ENCODE data around the gene UNC5A.

Gene UNC5A

DNA sequence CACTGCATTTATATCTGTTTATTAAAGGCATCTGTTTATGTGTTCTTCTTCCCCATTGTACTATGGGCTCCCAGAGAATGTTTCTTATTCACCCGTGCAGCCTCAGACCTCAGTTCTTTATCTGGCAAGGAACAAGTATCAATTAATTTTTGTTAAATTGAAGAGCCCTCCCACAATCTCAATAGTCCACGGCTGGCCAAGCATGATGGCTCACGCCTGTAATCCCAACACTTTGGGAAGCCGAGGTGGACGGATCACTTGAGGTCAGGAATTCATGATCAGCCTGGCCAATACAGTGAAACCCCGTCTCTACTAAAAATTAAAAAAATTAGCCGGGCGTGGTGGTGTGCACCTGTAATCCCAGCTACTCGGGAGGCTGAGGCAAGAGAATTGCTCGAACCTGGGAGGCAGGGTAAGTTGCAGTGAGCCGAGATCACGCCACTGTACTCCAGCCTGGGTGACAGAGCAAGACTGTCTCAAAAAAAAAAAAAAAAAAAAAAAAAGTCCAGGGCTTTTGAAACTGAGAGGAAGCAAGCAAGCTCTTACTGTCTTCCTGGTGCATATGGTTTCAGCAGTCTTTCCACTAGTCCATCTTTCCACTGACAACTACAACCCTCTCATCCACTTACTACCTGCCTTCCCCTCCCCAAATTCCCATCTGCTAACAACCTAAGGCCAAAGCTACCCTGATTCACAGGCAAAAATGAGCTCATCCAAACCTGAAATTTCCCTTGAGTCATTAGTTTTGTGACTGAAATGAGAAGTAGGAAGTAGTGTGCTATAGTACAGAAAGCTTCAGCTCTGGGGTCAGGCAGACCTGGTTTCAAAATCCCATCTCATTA lies 91.1 kb downstream of the UNC5A start:
- TF ChIP-seq POLR2AphosphoS5 (IDR thresholded peaks at IDR 0.05; ENCODE audit: low read depth, low read length) (no peak), TAF1 (IDR thresholded peaks at IDR 0.05; ENCODE audit: borderline replicate concordance, insufficient read depth, low read length) (no peak), REST (IDR thresholded peaks at IDR 0.05; ENCODE audit: insufficient read depth in 1 of 2, low read depth in 2 of 2, low read length in 2 of 2) (no peak), FOXP2 (optimal IDR thresholded peaks at IDR 0.05; ENCODE audit: borderline replicate concordance, extremely low read depth, extremely low read length, insufficient read depth) (no peak), SIN3A (IDR thresholded peaks at IDR 0.05; ENCODE audit: borderline replicate concordance, insufficient read depth, low read length) (no peak)

- TF ChIP-seq SIN3A (IDR thresholded peaks at IDR 0.05; ENCODE audit: borderline replicate concordance, insufficient read depth, low read length) (no peak), FOXP2 (optimal IDR thresholded peaks at IDR 0.05; ENCODE audit: borderline replicate concordance, extremely low read depth, extremely low read length, insufficient read depth) (no peak), REST (IDR thresholded peaks at IDR 0.05; ENCODE audit: insufficient read depth in 1 of 2, low read depth in 2 of 2, low read length in 2 of 2) (no peak), POLR2AphosphoS5 (IDR thresholded peaks at IDR 0.05; ENCODE audit: low read depth, low read length) (no peak), TAF1 (IDR thresholded peaks at IDR 0.05; ENCODE audit: borderline replicate concordance, insufficient read depth, low read length) (no peak)
Measured at GRCh38 chr5:176902102-176902814, 91.9 kb downstream of the UNC5A start.

- TF ChIP-seq FOXP2 (optimal IDR thresholded peaks at IDR 0.05; ENCODE audit: borderline replicate concordance, extremely low read depth, extremely low read length, insufficient read depth) = no peak
- TF ChIP-seq SIN3A (IDR thresholded peaks at IDR 0.05; ENCODE audit: borderline replicate concordance, insufficient read depth, low read length) = no peak
- TF ChIP-seq TAF1 (IDR thresholded peaks at IDR 0.05; ENCODE audit: borderline replicate concordance, insufficient read depth, low read length) = no peak
- no peak for TF ChIP-seq POLR2AphosphoS5 (IDR thresholded peaks at IDR 0.05; ENCODE audit: low read depth, low read length)
- TF ChIP-seq REST (IDR thresholded peaks at IDR 0.05; ENCODE audit: insufficient read depth in 1 of 2, low read depth in 2 of 2, low read length in 2 of 2) = no peak
Measured at GRCh38 chr5:176902911-176903664, 92.7 kb downstream of the UNC5A start.

- TF ChIP-seq POLR2AphosphoS5 (IDR thresholded peaks at IDR 0.05; ENCODE audit: low read depth, low read length) (no peak), SIN3A (IDR thresholded peaks at IDR 0.05; ENCODE audit: borderline replicate concordance, insufficient read depth, low read length) (no peak), FOXP2 (optimal IDR thresholded peaks at IDR 0.05; ENCODE audit: borderline replicate concordance, extremely low read depth, extremely low read length, insufficient read depth) (no peak), TAF1 (IDR thresholded peaks at IDR 0.05; ENCODE audit: borderline replicate concordance, insufficient read depth, low read length) (no peak), REST (IDR thresholded peaks at IDR 0.05; ENCODE audit: insufficient read depth in 1 of 2, low read depth in 2 of 2, low read length in 2 of 2) (no peak)
Measured at GRCh38 chr5:176904276-176904675, 93.9 kb downstream of the UNC5A start.

All from PFSK-1 (cell line).